ENCODE measurements around the gene CENPX. TPM values are rescaled to one million over a fixed set of nuclear protein-coding genes. Genes with fewer than 3 reads are reported as not detected.

The CENPX gene
- 138 to 205 TPM (median 189 TPM) in 5 replicates for total RNA-seq (2022; extraction: Qiagen RNA extraction; ENCODE audit: low read depth)

GRCh38 chr17:82022310-82022980 lies at the start of gene CENPX:
Gene CENPX, minus strand, starts transcription at chr17:82022878. Its CDS starts 17 bp downstream, at chr17:82022861.

GRCh38 chr17:82065638-82066303 lies 43.1 kb upstream of the CENPX start, which contains the start of gene DUS1L:
Gene DUS1L, minus strand, starts transcription at chr17:82065804. Its CDS starts 745 bp downstream, at chr17:82065059.

GRCh38 chr17:82051776-82052637 lies 29.3 kb upstream of the CENPX start, which contains the start of the genes GPS1 and RFNG:
Gene GPS1, plus strand, starts transcription at chr17:82051898. Its CDS starts 34 bp downstream, at chr17:82051932.
Gene RFNG, minus strand, starts transcription at chr17:82051811. Its CDS starts 45 bp downstream, at chr17:82051766.

GRCh38 chr17:82037092-82037888 lies 14.6 kb upstream of the CENPX start, which contains the start of gene DCXR:
Gene DCXR, minus strand, starts transcription at chr17:82037697. Its CDS starts 15 bp downstream, at chr17:82037682.

GRCh38 chr17:82031303-82031884 lies 8.7 kb upstream of the CENPX start, which contains the start of gene RAC3:
Gene RAC3, plus strand, starts transcription at chr17:82031678. Its CDS starts 84 bp downstream, at chr17:82031762.

DNA sequence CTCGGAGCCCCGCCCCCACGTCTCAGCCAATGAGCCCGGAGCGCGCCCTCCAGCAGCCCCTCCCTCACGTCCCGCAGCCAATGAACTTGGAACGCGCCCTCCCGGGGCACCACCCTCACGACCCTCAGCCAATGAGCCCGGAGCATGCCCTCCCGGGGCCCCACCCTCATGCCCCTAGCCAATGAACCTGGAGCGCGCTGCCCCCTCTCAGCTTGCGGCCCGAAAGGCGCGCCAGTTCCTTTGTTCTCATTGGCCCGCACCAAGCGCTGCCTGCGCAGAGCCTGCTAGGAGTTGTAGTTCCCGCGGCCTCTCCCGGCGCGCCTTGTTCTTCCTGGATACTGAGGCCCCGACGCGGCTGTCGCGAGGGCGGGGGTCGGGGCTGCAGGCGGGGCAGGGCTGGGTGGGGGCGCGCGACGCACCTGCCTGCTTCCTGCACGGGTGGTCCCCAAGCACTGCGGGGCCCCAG lies 336 bp upstream of the CENPX start, which contains the start of gene LRRC45:
LRRC45 (plus strand) TSS at position 325 of the 466 bp plus-strand sequence. CDS start 339 bp downstream, outside the sequence.

GRCh38 chr17:81977211-81977808 lies 45.4 kb downstream of the CENPX start, which contains the start of gene ASPSCR1:
Gene ASPSCR1, plus strand, starts transcription at chr17:81977629. Its CDS starts 18 bp downstream, at chr17:81977647.

Other genes starting within 250 kb of the CENPX start
- gene GCGR, start 218.7 kb downstream of the CENPX start, total RNA-seq (2022; extraction: Qiagen RNA extraction; ENCODE audit: low read depth): 0.13 to 0.36 TPM (median 0.17 TPM) in 4 of 5 replicates, not detected in the other
- gene MCRIP1, start 189.6 kb downstream of the CENPX start, total RNA-seq (2022; extraction: Qiagen RNA extraction; ENCODE audit: low read depth): 75.2 to 107 TPM (median 93.2 TPM) in 5 replicates
- 0.27 to 0.61 TPM (median 0.32 TPM) in 3 of 5 replicates, not detected in the others for gene PPP1R27, start 187.8 kb downstream of the CENPX start, total RNA-seq (2022; extraction: Qiagen RNA extraction; ENCODE audit: low read depth)
- gene P4HB, start 162.3 kb downstream of the CENPX start, total RNA-seq (2022; extraction: Qiagen RNA extraction; ENCODE audit: low read depth): 695 to 762 TPM (median 718 TPM) in 5 replicates
- 531 to 682 TPM (median 648 TPM) in 5 replicates for gene ARHGDIA, start 151.5 kb downstream of the CENPX start, total RNA-seq (2022; extraction: Qiagen RNA extraction; ENCODE audit: low read depth)
- 176 to 263 TPM (median 250 TPM) in 5 replicates for gene ALYREF, start 131.3 kb downstream of the CENPX start, total RNA-seq (2022; extraction: Qiagen RNA extraction; ENCODE audit: low read depth)
- gene ANAPC11, start 131.2 kb downstream of the CENPX start, total RNA-seq (2022; extraction: Qiagen RNA extraction; ENCODE audit: low read depth): 190 to 300 TPM (median 289 TPM) in 5 replicates
- gene NPB, start 120.6 kb downstream of the CENPX start, total RNA-seq (2022; extraction: Qiagen RNA extraction; ENCODE audit: low read depth): 0.38 to 0.73 TPM (median 0.45 TPM) in 5 replicates
- gene PCYT2, start 111.5 kb downstream of the CENPX start, total RNA-seq (2022; extraction: Qiagen RNA extraction; ENCODE audit: low read depth): 11.9 to 16.6 TPM (median 14.1 TPM) in 5 replicates
- 27.7 to 47.8 TPM (median 43.4 TPM) in 5 replicates for gene SIRT7, start 104.7 kb downstream of the CENPX start, total RNA-seq (2022; extraction: Qiagen RNA extraction; ENCODE audit: low read depth)
- gene MAFG, start 95.1 kb downstream of the CENPX start, total RNA-seq (2022; extraction: Qiagen RNA extraction; ENCODE audit: low read depth): 31.6 to 46.1 TPM (median 44.6 TPM) in 5 replicates
- gene PYCR1, start 85.6 kb downstream of the CENPX start, total RNA-seq (2022; extraction: Qiagen RNA extraction; ENCODE audit: low read depth): 59.4 to 91.2 TPM (median 87.0 TPM) in 5 replicates
- not detected in 5 replicates for gene MYADML2, start 75.6 kb downstream of the CENPX start, total RNA-seq (2022; extraction: Qiagen RNA extraction; ENCODE audit: low read depth)
- 0.14 to 0.32 TPM (median 0.26 TPM) in 5 replicates for gene NOTUM, start 61.7 kb downstream of the CENPX start, total RNA-seq (2022; extraction: Qiagen RNA extraction; ENCODE audit: low read depth)
- 20.0 to 29.3 TPM (median 27.1 TPM) in 5 replicates for gene ASPSCR1, start 45.2 kb downstream of the CENPX start, total RNA-seq (2022; extraction: Qiagen RNA extraction; ENCODE audit: low read depth)
- gene LRRC45, start 427 bp upstream of the CENPX start, total RNA-seq (2022; extraction: Qiagen RNA extraction; ENCODE audit: low read depth): 8.8 to 16.1 TPM (median 14.6 TPM) in 5 replicates
- gene RAC3, start 8.8 kb upstream of the CENPX start, total RNA-seq (2022; extraction: Qiagen RNA extraction; ENCODE audit: low read depth): 24.7 to 40.1 TPM (median 34.9 TPM) in 5 replicates
- 64.9 to 106 TPM (median 95.3 TPM) in 5 replicates for gene DCXR, start 14.8 kb upstream of the CENPX start, total RNA-seq (2022; extraction: Qiagen RNA extraction; ENCODE audit: low read depth)
- gene RFNG, start 28.9 kb upstream of the CENPX start, total RNA-seq (2022; extraction: Qiagen RNA extraction; ENCODE audit: low read depth): 16.8 to 25.3 TPM (median 23.1 TPM) in 5 replicates
- gene GPS1, start 29.0 kb upstream of the CENPX start, total RNA-seq (2022; extraction: Qiagen RNA extraction; ENCODE audit: low read depth): 94.9 to 150 TPM (median 141 TPM) in 5 replicates
- gene DUS1L, start 42.9 kb upstream of the CENPX start, total RNA-seq (2022; extraction: Qiagen RNA extraction; ENCODE audit: low read depth): 76.2 to 147 TPM (median 142 TPM) in 5 replicates
- 91.1 to 136 TPM (median 131 TPM) in 5 replicates for gene FASN, start 75.4 kb upstream of the CENPX start, total RNA-seq (2022; extraction: Qiagen RNA extraction; ENCODE audit: low read depth)
- 16.0 to 26.7 TPM (median 25.6 TPM) in 5 replicates for gene CCDC57, start 190.0 kb upstream of the CENPX start, total RNA-seq (2022; extraction: Qiagen RNA extraction; ENCODE audit: low read depth)
- gene SLC16A3, start 206.2 kb upstream of the CENPX start, total RNA-seq (2022; extraction: Qiagen RNA extraction; ENCODE audit: low read depth): 80.8 to 123 TPM (median 106 TPM) in 5 replicates

Measured in A549 treated with RU486 at 1 μM for 4 hours (cell line).